ENCODE data around the gene MED1. TPM values are rescaled to one million over a fixed set of nuclear protein-coding genes. Genes with fewer than 3 reads are reported as not detected.
"Not testable (repeated sequence)": the region's sequence is repeated elsewhere in the genome, so short reads cannot be mapped to it uniquely, and the experiment has no call there.

The MED1 gene
- total and polyA plus RNA-seq, 8 donors: 4.0 to 16.8 (median 10.0) TPM

DNA sequence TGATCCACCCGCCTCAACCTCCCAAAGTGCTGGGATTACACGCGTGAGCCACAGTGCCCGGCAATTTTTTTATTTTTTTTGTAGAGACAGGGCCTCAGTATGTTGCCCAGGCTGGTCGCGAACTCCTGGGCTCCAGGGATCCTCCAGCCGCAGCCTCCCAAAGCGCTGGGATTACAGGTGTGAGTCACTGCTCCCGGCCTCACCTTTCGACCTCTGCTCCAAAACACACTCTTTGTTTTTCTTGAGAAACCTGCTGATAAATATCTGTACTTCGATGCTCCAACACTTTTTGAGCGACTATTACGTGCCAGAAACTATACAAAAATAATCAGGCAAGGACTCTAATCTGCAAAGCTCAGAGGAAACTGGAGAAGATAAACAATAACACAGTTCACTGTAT lies 1.0 kb downstream of the MED1 start:
- H3K27me3 ChIP-seq: no peaks in the 10 kb centered on the region
- ATAC-seq (no peak), DNase-seq (peak in 1 of 6 donors; percentile 11), FAIRE-seq (no peak)
- peak overlapping the region in 3 of 4 donors; percentile 55 to 81 (median 63) for H3K4me3 ChIP-seq
- H3K36me3 ChIP-seq: peaks cover 0 to 6% (median 0%) of the 10 kb centered on the region in 3 donors
- intact Hi-C loops (cut with DNase I): no loop called here
- TF ChIP-seq, protein P1, sequence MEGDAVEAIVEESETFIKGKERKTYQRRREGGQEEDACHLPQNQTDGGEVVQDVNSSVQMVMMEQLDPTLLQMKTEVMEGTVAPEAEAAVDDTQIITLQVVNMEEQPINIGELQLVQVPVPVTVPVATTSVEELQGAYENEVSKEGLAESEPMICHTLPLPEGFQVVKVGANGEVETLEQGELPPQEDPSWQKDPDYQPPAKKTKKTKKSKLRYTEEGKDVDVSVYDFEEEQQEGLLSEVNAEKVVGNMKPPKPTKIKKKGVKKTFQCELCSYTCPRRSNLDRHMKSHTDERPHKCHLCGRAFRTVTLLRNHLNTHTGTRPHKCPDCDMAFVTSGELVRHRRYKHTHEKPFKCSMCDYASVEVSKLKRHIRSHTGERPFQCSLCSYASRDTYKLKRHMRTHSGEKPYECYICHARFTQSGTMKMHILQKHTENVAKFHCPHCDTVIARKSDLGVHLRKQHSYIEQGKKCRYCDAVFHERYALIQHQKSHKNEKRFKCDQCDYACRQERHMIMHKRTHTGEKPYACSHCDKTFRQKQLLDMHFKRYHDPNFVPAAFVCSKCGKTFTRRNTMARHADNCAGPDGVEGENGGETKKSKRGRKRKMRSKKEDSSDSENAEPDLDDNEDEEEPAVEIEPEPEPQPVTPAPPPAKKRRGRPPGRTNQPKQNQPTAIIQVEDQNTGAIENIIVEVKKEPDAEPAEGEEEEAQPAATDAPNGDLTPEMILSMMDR (IDR thresholded peaks at IDR 0.05): no peak
- WGBS, 2 donors: 75 to 78% methylated on average over 13 of the region's 13 CpGs
- H3K4me1 ChIP-seq: peaks cover 3 to 9% (median 9%) of the 10 kb centered on the region in 3 donors
- no peaks in the 10 kb centered on the region for H3K9me3 ChIP-seq
- H3K27ac ChIP-seq: no peak overlapping the region

DNA sequence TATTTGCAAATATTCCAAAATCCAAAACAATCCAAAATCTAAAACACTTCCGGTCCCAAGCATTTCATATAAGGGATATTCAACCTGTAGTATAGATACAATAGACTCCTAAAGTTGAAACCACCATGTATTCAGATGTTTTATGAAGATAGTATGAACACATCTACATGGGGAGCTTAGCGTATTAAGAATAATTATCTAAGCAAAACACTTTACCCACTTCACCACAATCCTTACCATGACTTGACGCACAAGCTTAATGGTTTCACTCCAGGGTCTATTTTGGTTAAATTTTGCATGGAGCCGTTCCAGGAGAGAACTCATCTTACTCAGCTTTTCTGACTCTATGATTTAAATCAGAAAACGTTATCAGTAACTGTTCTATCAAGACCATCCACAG lies 3.5 kb downstream of the MED1 start:
- Histone ChIP-seq H3K9me3 (no peaks in the 10 kb centered on the region), H3K4me3 (no peak overlapping the region), H3K27me3 (no peaks in the 10 kb centered on the region), H3K36me3 (peaks cover 0 to 25% (median 0%) of the 10 kb centered on the region in 3 donors), H3K27ac (no peak overlapping the region), H3K4me1 (peaks cover 3 to 9% (median 9%) of the 10 kb centered on the region in 3 donors)
- WGBS, 2 donors: 84 to 86% methylated on average over 5 of the region's 5 CpGs
- ATAC-seq (no peak), FAIRE-seq (no peak), DNase-seq (no peak)
- TF ChIP-seq, protein P1 (IDR thresholded peaks at IDR 0.05): no peak
- intact Hi-C loops (cut with DNase I): no loop called here

DNA sequence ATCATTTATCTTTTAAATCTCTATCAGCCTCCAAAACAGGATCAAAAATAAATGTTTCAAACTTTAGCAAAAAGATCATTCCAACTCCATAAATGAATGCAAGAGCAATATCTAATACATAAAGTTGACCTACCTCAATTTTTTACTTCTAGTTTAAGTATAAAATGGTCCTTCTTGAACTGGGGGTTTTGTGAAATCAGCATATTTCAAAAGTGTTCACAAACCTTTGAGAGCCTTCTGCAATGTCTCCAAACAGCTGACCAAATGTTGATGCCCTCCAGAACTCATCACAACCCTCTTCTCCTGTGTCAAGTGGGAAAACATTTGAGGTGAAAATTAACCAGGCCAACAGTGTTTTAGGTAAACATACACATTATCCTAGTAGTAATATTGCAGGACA lies 7.7 kb downstream of the MED1 start:
- TF ChIP-seq, protein P1 (IDR thresholded peaks at IDR 0.05): no peak
- Histone ChIP-seq H3K4me3 (no peak overlapping the region), H3K36me3 (peaks cover 0 to 57% (median 26%) of the 10 kb centered on the region in 3 donors), H3K9me3 (no peaks in the 10 kb centered on the region), H3K4me1 (no peaks in the 10 kb centered on the region), H3K27me3 (no peaks in the 10 kb centered on the region), H3K27ac (no peak overlapping the region)
- no peak for ATAC-seq
- intact Hi-C loops (cut with DNase I): no loop called here
- no peak for FAIRE-seq
- no peak for DNase-seq

DNA sequence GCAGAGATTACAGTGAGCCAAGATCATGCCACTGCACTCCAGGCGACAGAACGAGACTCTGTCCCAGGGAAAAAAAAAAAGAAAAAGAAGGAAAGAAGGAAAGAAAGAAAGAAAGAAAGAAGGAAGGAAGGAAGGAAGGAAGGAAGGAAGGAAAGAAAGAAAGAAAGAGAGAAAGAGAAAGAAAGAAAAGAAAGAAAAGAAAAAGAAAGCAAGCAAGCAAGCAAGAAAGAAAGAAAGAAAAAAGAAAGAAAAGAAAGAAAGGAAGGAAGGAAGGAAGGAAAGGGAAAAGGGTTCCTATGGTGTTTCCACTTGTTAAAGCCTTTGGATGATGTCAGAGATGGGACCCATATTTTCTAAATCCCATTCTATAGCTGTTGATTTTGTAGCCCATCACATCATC lies 11.2 kb downstream of the MED1 start:
- H3K27ac ChIP-seq; H3K9me3 ChIP-seq; H3K4me1 ChIP-seq; FAIRE-seq; DNase-seq; ATAC-seq; H3K4me3 ChIP-seq; H3K27me3 ChIP-seq; intact Hi-C loops (cut with DNase I): not testable (repeated sequence)
- H3K36me3 ChIP-seq: peaks cover 0 to 63% (median 26%) of the 10 kb centered on the region in 3 donors
- 97 to 99% methylated on average over 2 of the region's 2 CpGs for WGBS, 2 donors

DNA sequence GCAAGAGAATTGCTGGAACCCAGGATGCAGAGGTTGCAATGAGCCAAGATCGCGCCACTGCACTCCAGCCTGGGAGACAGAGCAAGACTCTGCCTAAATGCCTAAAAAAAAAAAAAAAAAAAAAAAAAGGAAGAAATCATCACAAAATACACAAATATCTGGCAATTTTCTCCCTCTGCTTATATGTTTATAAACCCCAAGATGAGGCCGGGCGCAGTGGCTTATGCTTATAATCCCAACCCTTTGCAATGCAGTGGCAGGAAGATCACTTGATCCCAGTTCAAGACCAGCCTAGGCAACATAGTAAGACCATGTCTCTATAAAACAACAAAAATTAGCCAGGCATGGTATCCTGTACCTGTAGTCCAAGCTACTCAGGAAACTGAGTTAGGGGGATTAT lies 21.5 kb downstream of the MED1 start:
- FAIRE-seq: no peak
- 97 to 99% methylated on average over 4 of the region's 4 CpGs for WGBS, 2 donors
- TF ChIP-seq, protein P1 (IDR thresholded peaks at IDR 0.05): no peak
- H3K9me3 ChIP-seq: no peaks in the 10 kb centered on the region
- H3K27me3 ChIP-seq: no peaks in the 10 kb centered on the region
- no peak for ATAC-seq
- H3K36me3 ChIP-seq: peaks cover 4 to 80% (median 28%) of the 10 kb centered on the region in 3 donors
- intact Hi-C loops (cut with DNase I): no loop called here
- DNase-seq: peak in 1 of 6 donors; percentile 46
- H3K4me1 ChIP-seq: no peaks in the 10 kb centered on the region
- no peak overlapping the region for H3K27ac ChIP-seq
- H3K4me3 ChIP-seq: no peak overlapping the region
